ENCODE results near the gene FAM170B.

Gene FAM170B

GRCh38 chr10:49133706-49134248 is at the start of gene FAM170B:
Gene FAM170B (minus strand): TSS chr10:49134021. CDS start chr10:49133918, 103 bp downstream.
- no peaks in the 10 kb centered on the region for H3K36me3 ChIP-seq (ENCODE audit: insufficient read depth, low read length)
- H3K9ac ChIP-seq (ENCODE audit: insufficient read length): no peak within 1 kb of the TSS
- H3K27ac ChIP-seq: no peak within 1 kb of the TSS
- TF ChIP-seq POLR2AphosphoS5 (IDR thresholded peaks at IDR 0.05; ENCODE audit: borderline replicate concordance, low read depth, low read length) (no peak), EZH2 (IDR thresholded peaks at IDR 0.05) (no peak), FOXP2 (optimal IDR thresholded peaks at IDR 0.05; ENCODE audit: control extremely low read depth, extremely low read length, insufficient read depth) (no peak)
- H3K9me3 ChIP-seq (ENCODE audit: low read depth, low read length): no peaks in the 10 kb centered on the region
- no peak for DNase-seq (ENCODE audit: low read depth, low spot score)
- H3K4me3 ChIP-seq: no peak within 1 kb of the TSS

GRCh38 chr10:49182776-49183175 is 49.0 kb upstream of the FAM170B start:
- no peak overlapping the region for H3K27ac ChIP-seq
- DNase-seq (ENCODE audit: low read depth, low spot score): no peak
- no peaks in the 10 kb centered on the region for H3K9me3 ChIP-seq (ENCODE audit: low read depth, low read length)
- H3K4me3 ChIP-seq: no peak overlapping the region
- TF ChIP-seq POLR2AphosphoS5 (IDR thresholded peaks at IDR 0.05; ENCODE audit: borderline replicate concordance, low read depth, low read length): no peak
- no peak for TF ChIP-seq EZH2 (IDR thresholded peaks at IDR 0.05)
- no peak for TF ChIP-seq FOXP2 (optimal IDR thresholded peaks at IDR 0.05; ENCODE audit: control extremely low read depth, extremely low read length, insufficient read depth)
- H3K36me3 ChIP-seq (ENCODE audit: insufficient read depth, low read length): no peaks in the 10 kb centered on the region
- H3K9ac ChIP-seq (ENCODE audit: insufficient read length): no peak overlapping the region

DNA sequence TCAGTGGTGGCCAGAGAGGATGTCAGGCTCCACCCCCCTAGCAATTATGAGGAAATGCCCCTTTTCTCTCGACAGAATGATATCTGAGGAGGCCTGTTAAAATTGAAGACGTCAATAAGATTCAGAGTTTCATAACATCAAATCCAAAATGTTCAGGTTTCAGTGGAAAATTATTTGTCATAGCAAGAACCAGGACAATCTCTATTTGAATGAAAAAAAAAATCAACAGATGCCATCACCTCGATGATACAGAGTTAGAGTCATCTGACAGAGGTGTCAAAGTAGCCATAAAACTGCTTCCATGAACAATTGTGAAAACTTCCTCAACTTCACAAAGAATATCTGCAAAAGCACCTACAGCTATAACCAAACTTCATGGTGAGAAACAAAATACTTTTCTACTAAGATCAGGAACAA is 46.6 kb upstream of the FAM170B start:
- no peak overlapping the region for H3K9ac ChIP-seq (ENCODE audit: insufficient read length)
- TF ChIP-seq EZH2 (IDR thresholded peaks at IDR 0.05) (no peak), POLR2AphosphoS5 (IDR thresholded peaks at IDR 0.05; ENCODE audit: borderline replicate concordance, low read depth, low read length) (no peak), FOXP2 (optimal IDR thresholded peaks at IDR 0.05; ENCODE audit: control extremely low read depth, extremely low read length, insufficient read depth) (no peak)
- DNase-seq (ENCODE audit: low read depth, low spot score): no peak
- no peaks in the 10 kb centered on the region for H3K36me3 ChIP-seq (ENCODE audit: insufficient read depth, low read length)
- H3K4me3 ChIP-seq: no peak overlapping the region
- no peaks in the 10 kb centered on the region for H3K9me3 ChIP-seq (ENCODE audit: low read depth, low read length)
- no peak overlapping the region for H3K27ac ChIP-seq

DNA sequence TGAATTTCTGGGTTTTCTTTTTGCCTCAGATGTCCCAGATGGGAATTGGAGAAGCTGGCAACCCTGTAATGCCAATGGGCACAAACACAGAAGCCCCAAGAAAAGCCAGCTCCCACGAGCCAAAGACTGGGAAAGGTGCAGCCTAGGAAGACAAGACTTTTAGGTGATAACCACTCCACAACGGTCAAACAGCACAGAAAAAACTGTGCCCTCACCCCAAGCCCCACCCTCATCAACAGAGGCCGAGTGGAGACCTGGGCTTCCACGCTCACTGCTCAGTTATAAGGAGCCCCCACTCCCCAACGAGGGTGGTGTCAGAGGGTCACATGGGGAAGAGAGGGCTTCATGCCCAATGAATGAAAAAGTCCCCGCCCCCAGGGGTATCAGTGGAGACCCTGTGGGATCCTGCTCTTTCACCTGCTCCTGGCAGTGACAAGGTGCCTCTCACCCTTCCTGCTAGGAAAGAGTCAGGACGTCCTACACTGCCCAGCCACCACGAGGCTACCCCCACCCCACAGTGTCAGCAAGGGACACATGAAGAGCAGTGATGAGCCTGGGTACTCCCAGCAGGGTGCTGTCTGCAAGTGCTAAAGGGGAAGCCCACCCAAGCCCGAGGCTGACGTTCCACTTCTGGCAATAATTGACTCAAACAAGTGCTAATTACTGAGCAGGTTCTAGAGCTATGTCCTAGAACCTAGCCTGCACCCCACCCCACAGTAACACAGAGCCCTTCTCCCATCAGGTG is 46.0 kb upstream of the FAM170B start:
- Histone ChIP-seq H3K4me3 (no peak overlapping the region), H3K9me3 (ENCODE audit: low read depth, low read length) (no peaks in the 10 kb centered on the region), H3K9ac (ENCODE audit: insufficient read length) (no peak overlapping the region), H3K27ac (no peak overlapping the region), H3K36me3 (ENCODE audit: insufficient read depth, low read length) (no peaks in the 10 kb centered on the region)
- no peak for DNase-seq (ENCODE audit: low read depth, low spot score)
- TF ChIP-seq POLR2AphosphoS5 (IDR thresholded peaks at IDR 0.05; ENCODE audit: borderline replicate concordance, low read depth, low read length) (no peak), EZH2 (IDR thresholded peaks at IDR 0.05) (no peak), FOXP2 (optimal IDR thresholded peaks at IDR 0.05; ENCODE audit: control extremely low read depth, extremely low read length, insufficient read depth) (no peak)

- no peak overlapping the region for H3K9ac ChIP-seq (ENCODE audit: insufficient read length)
- no peak overlapping the region for H3K27ac ChIP-seq
- H3K36me3 ChIP-seq (ENCODE audit: insufficient read depth, low read length): no peaks in the 10 kb centered on the region
- H3K9me3 ChIP-seq (ENCODE audit: low read depth, low read length): no peaks in the 10 kb centered on the region
- H3K4me3 ChIP-seq: no peak overlapping the region
- no peak for DNase-seq (ENCODE audit: low read depth, low spot score)
- TF ChIP-seq EZH2 (IDR thresholded peaks at IDR 0.05): no peak
- TF ChIP-seq FOXP2 (optimal IDR thresholded peaks at IDR 0.05; ENCODE audit: control extremely low read depth, extremely low read length, insufficient read depth): no peak
- no peak for TF ChIP-seq POLR2AphosphoS5 (IDR thresholded peaks at IDR 0.05; ENCODE audit: borderline replicate concordance, low read depth, low read length)
Observed at GRCh38 chr10:49178489-49179471, 45.0 kb upstream of the FAM170B start.

- TF ChIP-seq FOXP2 (optimal IDR thresholded peaks at IDR 0.05; ENCODE audit: control extremely low read depth, extremely low read length, insufficient read depth): no peak
- Histone ChIP-seq H3K4me3 (no peak overlapping the region), H3K9me3 (ENCODE audit: low read depth, low read length) (no peaks in the 10 kb centered on the region), H3K36me3 (ENCODE audit: insufficient read depth, low read length) (no peaks in the 10 kb centered on the region), H3K27ac (no peak overlapping the region), H3K9ac (ENCODE audit: insufficient read length) (no peak overlapping the region)
- DNase-seq (ENCODE audit: low read depth, low spot score): no peak
Observed at GRCh38 chr10:49177391-49178355, 43.9 kb upstream of the FAM170B start.

GRCh38 chr10:49176310-49177268 is 42.8 kb upstream of the FAM170B start:
- DNase-seq (ENCODE audit: low read depth, low spot score): no peak
- Histone ChIP-seq H3K4me3 (no peak overlapping the region), H3K36me3 (ENCODE audit: insufficient read depth, low read length) (no peaks in the 10 kb centered on the region), H3K27ac (no peak overlapping the region), H3K9me3 (ENCODE audit: low read depth, low read length) (no peaks in the 10 kb centered on the region), H3K9ac (ENCODE audit: insufficient read length) (no peak overlapping the region)
- TF ChIP-seq POLR2AphosphoS5 (IDR thresholded peaks at IDR 0.05; ENCODE audit: borderline replicate concordance, low read depth, low read length) (no peak), FOXP2 (optimal IDR thresholded peaks at IDR 0.05; ENCODE audit: control extremely low read depth, extremely low read length, insufficient read depth) (no peak), EZH2 (IDR thresholded peaks at IDR 0.05) (no peak)
